Calu3 (cell line): Measurements from ENCODE around the gene TNKS2. TPM values are rescaled to one million over a fixed set of nuclear protein-coding genes. Genes with fewer than 3 reads are reported as not detected.
A peak's percentile ranks its signal among the peaks of the same experiment; 100 is the strongest.

Experiments
- BruUV-seq: library from RNA; stranded (reverse); fragments of 400-500 nt; replicated peaks from 2 replicates; lab custom pipeline; 2021; lab: Mats Ljungman, UMichigan
- CTCF ChIA-PET: fragments of 300-600 bp; sonication (Branson Sonifier 250); formaldehyde crosslinking; loops from one replicate; lab custom pipeline; 2022; ENCODE audit warnings: antibody characterized with exemption; lab: Charles Lee
- DNase-seq: peaks from one replicate; pipeline ENCODE4 v3.0.0; 2022
- H3K27ac Mint-ChIP-seq: one replicate; pipeline ENCODE4 v1.8.0; 2022; ENCODE audit warnings: mixed read lengths; ENCODE audit not compliant: unreplicated experiment
- H3K27me3 Mint-ChIP-seq: one replicate; pipeline ENCODE4 v1.8.0; 2022; ENCODE audit warnings: mixed read lengths; ENCODE audit not compliant: unreplicated experiment
- H3K36me3 Mint-ChIP-seq: one replicate; pipeline ENCODE4 v1.8.0; 2022; ENCODE audit warnings: mild to moderate bottlenecking, moderate library complexity, mixed read lengths; ENCODE audit not compliant: insufficient read depth, unreplicated experiment
- H3K4me1 Mint-ChIP-seq: one replicate; pipeline ENCODE4 v1.8.0; 2022; ENCODE audit warnings: mild to moderate bottlenecking, low read depth, mixed read lengths; ENCODE audit not compliant: unreplicated experiment
- H3K4me3 Mint-ChIP-seq: one replicate; pipeline ENCODE4 v1.8.0; 2022; ENCODE audit warnings: mild to moderate bottlenecking, low read depth, moderate library complexity, mixed read lengths; ENCODE audit not compliant: unreplicated experiment
- H3K9me3 Mint-ChIP-seq: one replicate; pipeline ENCODE4 v1.8.0; 2022; ENCODE audit warnings: low read depth, mixed read lengths; ENCODE audit not compliant: unreplicated experiment
- CTCF ChIP-seq: fragments of 200-600 bp; IDR thresholded peaks from one replicate; pipeline ENCODE4 v1.8.0; 2022; ENCODE audit warnings: antibody characterized with exemption; ENCODE audit not compliant: unreplicated experiment
- intact Hi-C: fragments of 100-400 bp; cut with micrococcal nuclease; formaldehyde crosslinking; loops from one replicate; pipeline ENCODE4 v1.10.0; 2022; ENCODE audit not compliant: unreplicated experiment
- total RNA-seq: library from RNA; stranded (reverse); gene quantifications from 2 replicates; pipeline ENCODE4 v1.2.3, GENCODE V29; 2022

Gene TNKS2
- total RNA-seq, 1 experiment from 2014 or later = 24.6 TPM

GRCh38 chr10:91884536-91884935 lies 86.3 kb downstream of the TNKS2 start:
- DNase-seq = no peak
- no peak overlapping the region for H3K4me3 Mint-ChIP-seq
- TF ChIP-seq CTCF = no peak
- H3K27me3 Mint-ChIP-seq = no peaks in the 10 kb centered on the region
- intact Hi-C loops = no loop called here
- CTCF ChIA-PET = no interaction called here
- no peaks in the 10 kb centered on the region for H3K36me3 Mint-ChIP-seq
- H3K9me3 Mint-ChIP-seq = no peaks in the 10 kb centered on the region
- no peak overlapping the region for H3K27ac Mint-ChIP-seq
- peaks cover 14% of the 10 kb centered on the region for H3K4me1 Mint-ChIP-seq
- no TSS peak for BruUV-seq

- CTCF ChIA-PET = no interaction called here
Observed at GRCh38 chr10:91885362-91886079, 87.3 kb downstream of the TNKS2 start.

GRCh38 chr10:91886954-91887271 lies 88.7 kb downstream of the TNKS2 start:
- DNase-seq = no peak
- H3K27me3 Mint-ChIP-seq = no peaks in the 10 kb centered on the region
- H3K4me1 Mint-ChIP-seq = peaks cover 14% of the 10 kb centered on the region
- H3K27ac Mint-ChIP-seq = no peak overlapping the region
- BruUV-seq = no TSS peak
- H3K36me3 Mint-ChIP-seq = no peaks in the 10 kb centered on the region
- intact Hi-C loops = no loop called here
- peak overlapping the region; percentile 83 for H3K4me3 Mint-ChIP-seq
- CTCF ChIA-PET = no interaction called here
- no peak for TF ChIP-seq CTCF
- H3K9me3 Mint-ChIP-seq = no peaks in the 10 kb centered on the region

More at GRCh38 chr10:91885362-91886079, 87.3 kb downstream of the TNKS2 start:
- peaks cover 14% of the 10 kb centered on the region for H3K4me1 Mint-ChIP-seq
- no peaks in the 10 kb centered on the region for H3K36me3 Mint-ChIP-seq
- intact Hi-C loops = no loop called here
- no peak overlapping the region for H3K4me3 Mint-ChIP-seq
- no peaks in the 10 kb centered on the region for H3K9me3 Mint-ChIP-seq
- no TSS peak for BruUV-seq
- no peaks in the 10 kb centered on the region for H3K27me3 Mint-ChIP-seq
- TF ChIP-seq CTCF = no peak
- DNase-seq = no peak
- no peak overlapping the region for H3K27ac Mint-ChIP-seq

GRCh38 chr10:91887272-91888076 lies 89.2 kb downstream of the TNKS2 start:
- DNase-seq = peak; percentile 16
- no TSS peak for BruUV-seq
- peak overlapping the region; percentile 83 for H3K4me3 Mint-ChIP-seq
- no peaks in the 10 kb centered on the region for H3K36me3 Mint-ChIP-seq
- peaks cover 14% of the 10 kb centered on the region for H3K4me1 Mint-ChIP-seq
- intact Hi-C loops = no loop called here
- CTCF ChIA-PET = no interaction called here
- no peak for TF ChIP-seq CTCF
- no peaks in the 10 kb centered on the region for H3K9me3 Mint-ChIP-seq
- H3K27me3 Mint-ChIP-seq = no peaks in the 10 kb centered on the region
- peak overlapping the region; percentile 66 for H3K27ac Mint-ChIP-seq
